ENCODE measurements around the gene PIP5KL1.

DNA sequence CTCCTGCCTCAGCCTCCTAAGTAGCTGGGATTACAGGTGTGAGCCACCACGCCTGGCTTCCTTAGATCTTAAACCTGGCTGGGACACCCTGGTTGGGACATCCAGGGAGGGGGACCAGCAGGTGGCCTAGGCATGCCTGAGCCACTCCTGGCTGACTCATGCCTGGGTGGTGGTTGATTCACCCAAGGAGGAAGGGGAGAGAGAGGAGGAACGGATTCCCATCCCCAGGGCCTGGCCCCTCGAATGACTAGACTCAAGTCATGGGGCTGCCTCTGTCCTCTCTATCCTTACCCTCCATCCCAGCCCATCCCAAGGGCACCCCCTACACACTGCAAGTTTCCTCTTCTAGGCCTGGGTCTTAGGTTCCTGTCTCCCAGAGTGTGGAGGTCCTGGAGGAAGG is 37.5 kb upstream of the PIP5KL1 start:
- TF ChIP-seq, protein P1, sequence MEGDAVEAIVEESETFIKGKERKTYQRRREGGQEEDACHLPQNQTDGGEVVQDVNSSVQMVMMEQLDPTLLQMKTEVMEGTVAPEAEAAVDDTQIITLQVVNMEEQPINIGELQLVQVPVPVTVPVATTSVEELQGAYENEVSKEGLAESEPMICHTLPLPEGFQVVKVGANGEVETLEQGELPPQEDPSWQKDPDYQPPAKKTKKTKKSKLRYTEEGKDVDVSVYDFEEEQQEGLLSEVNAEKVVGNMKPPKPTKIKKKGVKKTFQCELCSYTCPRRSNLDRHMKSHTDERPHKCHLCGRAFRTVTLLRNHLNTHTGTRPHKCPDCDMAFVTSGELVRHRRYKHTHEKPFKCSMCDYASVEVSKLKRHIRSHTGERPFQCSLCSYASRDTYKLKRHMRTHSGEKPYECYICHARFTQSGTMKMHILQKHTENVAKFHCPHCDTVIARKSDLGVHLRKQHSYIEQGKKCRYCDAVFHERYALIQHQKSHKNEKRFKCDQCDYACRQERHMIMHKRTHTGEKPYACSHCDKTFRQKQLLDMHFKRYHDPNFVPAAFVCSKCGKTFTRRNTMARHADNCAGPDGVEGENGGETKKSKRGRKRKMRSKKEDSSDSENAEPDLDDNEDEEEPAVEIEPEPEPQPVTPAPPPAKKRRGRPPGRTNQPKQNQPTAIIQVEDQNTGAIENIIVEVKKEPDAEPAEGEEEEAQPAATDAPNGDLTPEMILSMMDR (conservative IDR thresholded peaks at IDR 0.05) = no peak
- TF ChIP-seq EZH2 (IDR thresholded peaks at IDR 0.05; ENCODE audit: low read depth) = no peak

Data from PC-9 (cell line).